H7 (cell line): ENCODE results near the gene ST3GAL2. TPM values are rescaled to one million over a fixed set of nuclear protein-coding genes. Genes with fewer than 3 reads are reported as not detected.
"Not testable (repeated sequence)": the region's sequence is repeated elsewhere in the genome, so short reads cannot be mapped to it uniquely, and the experiment has no call there.

Experiments
- DNase-seq: peaks from one replicate; pipeline ENCODE4 v3.0.0; 2012
- H3K27me3 ChIP-seq: 2 replicates; pipeline ENCODE4 v1.6.0; 2011; ENCODE audit warnings: mild to moderate bottlenecking, low read length; ENCODE audit not compliant: control insufficient read depth, insufficient read depth
- H3K36me3 ChIP-seq: replicated peaks from 2 replicates; pipeline ENCODE4 v1.5.1; 2011; ENCODE audit warnings: low read length; ENCODE audit not compliant: control insufficient read depth, insufficient read depth
- H3K4me3 ChIP-seq: 2 replicates; pipeline ENCODE4 v1.5.1; 2011; ENCODE audit warnings: low read depth, mild to moderate bottlenecking, control low read depth, low read length, moderate library complexity; ENCODE audit not compliant: insufficient read depth
- total RNA-seq: library from RNA; depleted of rRNA; stranded (reverse); fragments of >200 nt; shearing (Covaris generic); gene quantifications from 2 replicates; pipeline ENCODE4 v1.2.3, GENCODE V29; 2014

Gene ST3GAL2
- total RNA-seq, 1 experiment from 2014 or later = 62.7 TPM

DNA sequence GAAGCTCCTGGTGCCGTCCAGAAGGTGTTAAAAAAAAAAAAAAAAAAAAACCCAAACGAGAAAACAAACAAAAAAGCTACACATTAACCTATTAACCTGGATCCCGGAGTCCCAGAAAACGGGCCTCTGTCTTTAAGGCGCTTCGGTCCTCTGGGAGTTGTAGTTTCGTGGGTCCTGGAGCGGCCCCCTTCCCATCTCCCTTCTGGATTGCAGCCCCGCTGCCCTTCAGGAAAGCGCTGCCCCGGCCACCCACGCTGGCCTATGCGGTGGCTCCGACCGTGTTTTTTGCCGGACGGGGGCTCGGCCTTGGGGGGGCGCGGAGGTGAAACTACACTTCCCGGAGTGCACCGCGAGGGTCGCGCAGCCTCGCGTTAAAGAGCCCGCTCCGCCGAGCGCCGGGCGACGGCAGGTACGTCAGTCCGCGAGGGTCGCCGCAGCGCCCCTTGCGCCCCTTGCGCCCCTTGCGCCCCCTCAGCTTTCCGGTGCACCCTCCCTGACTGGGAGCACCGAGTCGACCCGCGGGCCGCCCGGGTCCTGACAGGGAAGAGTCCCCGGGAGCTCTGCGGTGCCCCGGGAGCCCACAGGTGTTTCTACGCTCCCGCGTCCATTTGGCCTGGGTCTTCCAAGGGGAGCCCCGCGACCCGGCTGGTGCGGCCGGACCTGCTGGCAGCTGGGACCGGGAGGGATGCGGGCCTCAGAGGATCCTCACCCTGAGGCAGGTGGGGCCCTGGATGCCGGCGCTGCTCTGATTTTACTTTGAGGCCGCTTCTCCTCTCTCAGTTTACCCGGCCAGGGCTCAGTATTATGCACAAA lies 15.5 kb upstream of the ST3GAL2 start, which contains the start of gene FCSK:
TSS of gene FCSK (plus strand) at position 374 of the 813 bp plus-strand sequence. CDS start 8,596 bp downstream, outside the sequence.
- peak; percentile 95 for DNase-seq
- H3K36me3 ChIP-seq = no peaks in the 10 kb centered on the region
- H3K4me3 ChIP-seq = peak within 1 kb of the TSS; percentile 83
- no peaks in the 10 kb centered on the region for H3K27me3 ChIP-seq

DNA sequence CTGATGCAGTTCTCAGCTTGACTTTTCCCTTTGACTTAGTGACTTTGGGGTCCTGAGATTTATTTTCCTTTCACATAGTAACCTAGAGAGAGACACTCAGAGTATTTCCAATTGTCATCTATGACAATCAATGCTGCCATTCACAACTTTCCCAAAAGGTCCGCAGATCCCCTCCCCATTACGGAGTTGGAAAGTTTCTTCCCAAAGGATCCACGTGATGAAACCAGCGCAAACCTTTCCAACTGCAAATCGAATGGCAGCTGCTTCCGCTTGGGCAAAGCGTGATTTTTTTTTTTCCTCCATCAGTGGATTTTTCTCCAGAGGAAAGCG lies 15.0 kb upstream of the ST3GAL2 start:
- Histone ChIP-seq H3K4me3 (peak overlapping the region; percentile 83), H3K27me3 (no peaks in the 10 kb centered on the region), H3K36me3 (no peaks in the 10 kb centered on the region)
- DNase-seq = peak; percentile 81

DNA sequence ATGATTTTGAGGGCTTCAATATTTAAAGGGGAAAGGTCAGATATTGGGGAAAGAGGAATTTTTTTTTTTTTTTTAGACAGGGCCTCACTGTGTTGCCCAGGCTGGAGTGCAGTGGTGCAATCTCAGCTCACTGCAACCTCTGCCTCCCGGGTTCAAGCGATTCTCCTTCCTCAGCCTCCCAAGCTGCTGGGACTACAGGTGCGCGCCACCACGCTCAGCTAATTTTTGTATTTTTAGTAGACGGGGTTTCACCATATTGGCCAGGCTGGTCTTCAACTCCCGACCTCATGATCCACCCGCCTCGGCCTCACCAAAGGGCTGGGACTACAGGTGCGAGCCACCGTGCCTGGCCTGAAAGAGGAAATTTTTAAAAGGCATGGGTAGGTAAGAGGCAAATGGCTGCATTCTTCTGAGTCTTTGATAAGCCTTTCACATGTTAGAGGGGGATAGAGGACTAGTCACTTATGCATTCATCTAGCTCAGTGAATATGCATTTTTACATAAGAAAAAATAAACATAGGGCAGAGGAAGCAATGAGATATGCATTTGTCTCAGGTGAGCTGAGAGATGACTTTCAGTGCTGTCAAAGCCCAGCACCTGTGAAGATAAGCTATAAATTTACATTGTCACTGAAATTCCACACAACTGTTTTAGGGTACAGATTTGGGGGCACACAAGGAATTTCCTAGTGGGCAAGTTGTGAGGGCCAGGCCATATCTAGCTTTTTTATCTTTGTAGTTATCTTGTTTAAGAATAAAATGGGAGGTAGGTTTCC lies 14.4 kb upstream of the ST3GAL2 start:
- no peak for DNase-seq
- no peaks in the 10 kb centered on the region for H3K36me3 ChIP-seq
- H3K4me3 ChIP-seq = peak overlapping the region; percentile 83
- H3K27me3 ChIP-seq = no peaks in the 10 kb centered on the region

DNA sequence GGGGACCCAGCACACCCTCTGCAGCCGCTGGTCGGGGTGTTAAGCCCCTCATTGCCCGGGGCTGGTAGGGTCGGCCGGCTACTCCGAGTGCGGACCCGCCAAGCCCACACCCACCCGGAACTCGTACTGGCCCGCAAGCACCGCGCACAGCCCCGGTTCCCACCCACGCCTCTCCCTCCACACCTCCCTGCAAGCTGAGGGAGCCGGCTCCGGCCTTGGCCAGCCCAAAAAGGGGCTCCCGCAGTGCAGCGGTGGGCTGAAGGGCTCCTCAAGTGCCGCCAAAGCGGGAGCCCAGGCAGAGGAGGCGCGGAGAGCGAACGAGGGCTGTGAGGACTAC lies 12.1 kb upstream of the ST3GAL2 start:
- DNase-seq, H3K27me3 ChIP-seq, H3K4me3 ChIP-seq, H3K36me3 ChIP-seq: not testable (repeated sequence)

DNA sequence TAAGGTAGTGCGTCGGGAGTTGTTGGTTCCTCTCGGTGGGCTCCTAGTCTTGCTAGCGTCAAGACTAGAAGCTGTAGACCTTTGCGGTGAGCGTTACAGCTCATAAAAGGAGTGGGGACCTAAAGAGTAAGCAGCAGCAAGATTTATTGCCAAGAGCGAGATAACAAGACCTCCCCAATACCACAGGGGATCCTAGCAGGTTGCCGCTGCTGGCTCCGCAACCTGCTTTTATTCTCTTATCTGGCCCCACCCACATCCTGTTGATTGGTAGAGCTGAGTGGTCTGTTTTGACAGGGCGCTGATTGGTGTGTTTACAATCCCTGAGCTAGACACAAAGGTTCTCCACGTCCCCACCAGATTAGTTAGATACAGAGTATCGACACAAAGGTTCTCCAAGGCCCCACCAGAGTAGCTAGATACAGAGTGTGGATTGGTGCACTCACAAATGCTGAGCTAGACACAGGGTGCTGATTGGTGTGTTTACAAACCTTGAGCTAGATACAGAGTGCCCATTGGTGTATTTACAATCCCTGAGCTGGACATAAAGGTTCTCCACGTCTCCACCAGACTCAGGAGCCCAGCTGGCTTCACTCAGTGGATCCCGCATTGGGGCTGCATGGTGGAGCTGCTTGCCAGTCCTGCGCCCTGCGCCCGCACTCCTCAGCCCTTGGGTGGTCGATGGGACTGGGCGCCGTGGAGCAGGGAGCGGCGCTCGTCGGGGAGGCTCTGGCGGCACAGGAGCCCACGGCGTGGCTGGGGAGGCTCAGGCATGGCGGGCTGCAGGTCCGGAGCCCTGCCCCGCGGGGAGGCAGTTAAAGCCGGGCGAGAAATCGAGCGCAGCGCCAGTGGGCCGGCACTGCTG lies 11.5 kb upstream of the ST3GAL2 start:
- not testable (repeated sequence) for H3K4me3 ChIP-seq, H3K36me3 ChIP-seq, DNase-seq

DNA sequence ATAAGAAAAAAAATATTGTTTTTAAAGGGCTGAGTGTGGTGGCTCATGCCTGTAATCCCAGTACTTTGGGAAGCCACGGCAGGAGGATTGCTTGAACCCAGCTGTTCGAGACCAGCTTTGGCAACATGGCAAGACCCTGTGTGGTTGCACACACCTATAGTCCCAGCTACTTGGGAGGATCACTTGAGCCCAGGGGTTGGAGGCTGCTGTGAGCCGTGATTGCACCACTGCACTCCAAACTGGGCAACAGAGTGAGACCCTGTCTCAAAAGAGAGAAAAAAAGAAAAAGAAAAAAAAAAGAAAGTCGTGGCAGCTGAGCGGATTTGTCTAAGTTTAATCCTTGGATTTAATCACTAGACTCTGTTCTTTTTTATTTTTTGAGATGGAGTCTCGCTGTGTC lies 9.2 kb upstream of the ST3GAL2 start:
- H3K4me3 ChIP-seq = no peak overlapping the region
- DNase-seq = no peak
- H3K27me3 ChIP-seq = no peaks in the 10 kb centered on the region
- H3K36me3 ChIP-seq = no peaks in the 10 kb centered on the region

More for the DNA sequence above, 11.5 kb upstream of the ST3GAL2 start:
- H3K27me3 ChIP-seq = not testable (repeated sequence)

DNA sequence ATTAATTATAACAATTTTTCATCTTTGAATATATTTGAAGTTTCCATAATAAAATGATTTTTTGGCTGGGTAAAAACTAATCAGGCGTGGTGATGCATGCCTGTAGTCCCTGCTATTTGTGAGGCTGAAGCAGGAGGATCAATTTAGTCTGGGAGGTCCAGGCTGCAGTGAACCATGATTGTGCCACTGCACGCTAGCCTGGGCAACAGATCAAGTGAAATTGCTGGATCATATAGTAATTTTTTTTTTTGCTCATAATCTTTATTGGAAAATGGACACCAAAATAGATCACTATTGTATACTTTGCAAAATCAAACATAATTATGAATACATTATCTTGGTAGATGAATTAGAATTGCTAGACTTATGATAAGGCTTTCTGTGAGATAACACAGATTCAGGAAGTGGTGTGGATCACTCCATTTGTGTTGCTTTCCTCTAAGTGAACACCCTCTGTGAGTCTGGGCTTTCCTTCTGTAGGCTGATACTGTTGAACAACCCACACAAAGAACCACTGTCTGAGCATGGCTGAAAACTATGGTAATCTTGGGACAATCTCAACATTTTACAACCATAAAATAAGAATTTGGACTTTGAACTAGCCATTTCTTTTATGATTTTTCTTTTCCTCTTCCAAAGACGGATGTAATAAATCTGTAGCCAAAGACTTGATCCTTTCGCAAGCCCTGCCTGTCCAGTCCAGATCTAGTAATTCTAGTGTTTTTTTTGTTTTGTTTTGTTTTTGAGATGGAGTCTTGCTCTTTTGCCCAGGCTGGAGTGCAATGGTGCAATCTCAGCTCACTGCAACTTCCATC lies 5.6 kb upstream of the ST3GAL2 start:
- no peaks in the 10 kb centered on the region for H3K36me3 ChIP-seq
- no peaks in the 10 kb centered on the region for H3K27me3 ChIP-seq
- H3K4me3 ChIP-seq = no peak overlapping the region
- DNase-seq = no peak

DNA sequence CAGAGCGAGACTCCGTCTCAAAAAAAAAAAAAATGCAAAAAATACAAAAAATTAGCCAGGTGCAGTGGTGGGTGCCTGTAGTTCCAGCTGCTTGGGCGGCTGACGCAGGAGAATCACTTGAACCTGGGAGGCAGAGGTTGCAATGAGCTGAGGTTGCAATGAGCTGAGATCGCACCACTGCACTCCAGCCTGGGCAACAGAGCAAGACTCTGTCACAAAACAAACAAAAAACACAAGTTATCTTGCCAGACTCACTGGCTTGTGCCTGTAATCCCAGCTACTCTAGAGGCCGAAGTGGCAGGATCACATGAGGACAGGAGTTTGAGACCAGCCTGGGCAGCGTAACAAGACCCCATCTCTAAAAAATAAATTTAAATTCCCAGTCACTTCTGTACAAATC lies 3.4 kb upstream of the ST3GAL2 start:
- H3K36me3 ChIP-seq = no peaks in the 10 kb centered on the region
- no peak for DNase-seq
- no peaks in the 10 kb centered on the region for H3K27me3 ChIP-seq
- H3K4me3 ChIP-seq = no peak overlapping the region

DNA sequence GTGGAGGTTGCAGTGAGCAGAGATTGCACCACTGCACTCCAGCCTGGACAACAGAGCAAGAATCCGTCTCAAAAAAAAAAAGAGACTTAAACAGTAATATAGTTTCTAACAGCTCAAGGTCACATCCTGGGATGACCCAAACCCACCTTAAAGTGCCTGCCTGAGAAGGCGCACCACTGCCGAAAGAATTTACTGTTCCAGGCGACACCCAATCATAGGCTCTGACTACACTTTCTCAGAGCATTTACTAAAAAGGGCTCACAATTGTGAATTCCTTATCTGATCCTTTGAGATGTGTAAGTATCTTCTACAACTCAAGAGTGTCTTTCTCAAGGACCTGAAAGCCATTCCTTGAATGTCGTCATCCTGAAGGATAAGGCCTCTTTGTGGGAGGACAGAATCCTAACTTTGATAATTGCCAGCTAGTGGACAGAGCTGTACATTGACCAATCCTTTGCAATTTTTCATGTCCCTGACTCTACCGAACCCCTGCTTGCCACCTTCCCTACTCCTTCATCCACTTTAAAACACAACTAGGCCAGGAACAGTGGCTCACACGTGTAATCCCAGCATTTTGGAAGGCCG lies 2.6 kb upstream of the ST3GAL2 start:
- Histone ChIP-seq H3K27me3 (no peaks in the 10 kb centered on the region), H3K4me3 (no peak overlapping the region), H3K36me3 (no peaks in the 10 kb centered on the region)
- DNase-seq = no peak

DNA sequence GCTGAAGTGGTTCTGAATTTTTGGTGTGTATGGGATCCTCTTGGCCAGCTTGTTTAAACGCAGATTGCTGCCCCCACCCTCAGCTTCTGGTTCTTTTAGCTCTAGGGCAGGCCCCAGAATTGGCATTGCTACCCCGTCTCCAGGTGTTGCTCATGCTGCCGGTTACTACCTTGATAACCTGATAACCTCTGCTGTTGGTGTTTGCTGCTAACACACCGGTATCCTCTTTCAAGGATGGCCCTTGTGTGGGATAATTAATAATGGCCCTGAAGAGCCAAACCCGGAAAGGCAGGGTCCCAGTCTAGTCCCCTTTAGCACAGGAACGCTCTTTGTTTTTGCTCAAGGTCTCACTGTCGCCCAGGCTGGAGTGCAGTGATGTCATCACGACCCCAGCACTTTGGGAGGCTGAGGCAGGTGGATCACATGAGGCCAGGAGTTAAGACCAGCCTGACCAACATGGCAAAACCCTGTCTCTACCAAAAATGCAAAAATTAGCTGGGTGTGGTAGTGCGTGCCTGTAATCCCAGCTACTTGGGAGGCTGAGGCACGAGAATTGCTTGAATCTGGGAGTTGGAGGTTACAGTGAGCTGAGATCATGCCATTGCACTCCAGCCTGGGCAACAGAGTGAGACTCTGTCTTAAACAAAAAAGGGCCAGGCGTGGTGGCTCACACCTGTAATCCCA lies 1.3 kb upstream of the ST3GAL2 start:
- Histone ChIP-seq H3K36me3 (no peaks in the 10 kb centered on the region), H3K4me3 (no peak overlapping the region; the same call in 1 of the 2 replicates), H3K27me3 (no peaks in the 10 kb centered on the region)
- DNase-seq = peak; percentile 27

DNA sequence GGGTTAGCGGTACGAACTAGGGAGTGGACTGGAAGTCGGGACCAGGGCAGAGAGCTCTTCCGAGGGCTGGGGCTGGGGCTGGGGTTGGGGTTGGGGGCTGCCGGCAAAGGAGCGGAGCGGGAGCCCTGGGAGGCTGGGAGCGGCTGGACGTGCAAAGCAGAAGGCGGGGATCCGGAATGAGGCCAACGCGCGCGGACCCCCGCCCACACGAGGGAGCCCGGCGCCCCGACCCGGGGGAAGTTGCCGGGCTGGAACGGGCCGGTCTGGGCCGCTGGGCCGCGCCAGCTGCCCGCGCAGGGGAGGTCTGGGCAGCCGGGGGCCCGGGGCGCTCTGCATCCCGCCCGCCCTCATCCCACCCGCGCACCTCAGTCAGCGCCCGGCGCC lies 323 bp downstream of the ST3GAL2 start:
- no peak for DNase-seq
- Histone ChIP-seq H3K36me3 (peaks cover 6% of the 10 kb centered on the region), H3K27me3 (no peaks in the 10 kb centered on the region), H3K4me3 (peak overlapping the region; percentile 63)

DNA sequence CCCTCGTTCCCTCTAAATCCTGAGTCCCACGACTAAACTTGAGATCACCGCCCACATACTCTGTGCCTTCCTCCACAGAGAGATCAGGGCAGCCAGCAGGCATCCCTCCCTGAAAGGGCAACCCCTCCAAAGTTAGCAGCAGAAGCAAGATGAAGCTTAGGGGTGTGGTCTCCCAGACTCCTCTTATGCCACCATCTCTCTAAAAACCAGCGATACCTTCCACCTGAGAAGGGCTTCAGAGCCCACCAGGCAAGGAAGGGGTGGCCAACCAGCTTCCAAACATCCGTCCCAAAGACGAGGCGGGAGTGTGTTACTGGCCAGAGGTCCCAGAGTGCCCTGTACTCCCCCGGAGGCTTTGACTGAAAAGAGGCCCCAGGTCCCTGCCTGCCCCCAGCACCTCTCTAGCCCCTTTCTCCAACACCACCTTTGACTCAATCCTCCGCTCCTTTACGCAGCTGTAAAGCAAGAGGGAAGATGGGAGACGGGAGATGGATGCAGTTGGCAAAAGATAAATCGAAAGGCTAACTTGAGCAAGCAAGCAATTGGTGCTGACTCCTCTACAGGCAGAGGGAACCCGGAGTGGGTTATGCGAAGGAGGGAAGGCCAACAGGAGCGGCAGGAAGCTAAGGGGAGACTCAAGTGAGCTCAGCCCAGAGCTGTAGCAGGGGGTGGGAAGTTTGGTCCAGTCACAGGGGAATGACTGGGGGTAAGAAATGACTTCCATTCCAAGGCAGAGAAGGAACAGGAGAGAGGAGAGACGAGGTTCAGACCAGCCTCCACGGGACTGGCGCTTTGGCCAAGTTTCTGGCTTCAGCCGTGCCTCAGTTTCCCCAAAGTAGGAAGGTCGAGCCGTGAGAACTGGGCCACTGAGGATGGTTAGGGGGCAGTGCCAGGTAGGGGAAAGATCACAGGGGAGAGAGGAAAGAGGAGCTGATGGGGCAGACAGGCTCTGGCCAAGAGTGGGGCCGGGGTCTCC lies 1.0 kb downstream of the ST3GAL2 start:
- H3K27me3 ChIP-seq = no peaks in the 10 kb centered on the region
- peak; percentile 51 for DNase-seq

More for the DNA sequence above, 1.0 kb downstream of the ST3GAL2 start:
- Histone ChIP-seq H3K4me3 (peak overlapping the region; percentile 63), H3K36me3 (peaks cover 6% of the 10 kb centered on the region)
